KG1 (cell line): ENCODE data around the gene UGDH.

ENCODE experiments used
- DNase-seq: peaks from one replicate; lab custom pipeline; 2025; lab: John Stamatoyannopoulos, UW

UGDH gene

DNA sequence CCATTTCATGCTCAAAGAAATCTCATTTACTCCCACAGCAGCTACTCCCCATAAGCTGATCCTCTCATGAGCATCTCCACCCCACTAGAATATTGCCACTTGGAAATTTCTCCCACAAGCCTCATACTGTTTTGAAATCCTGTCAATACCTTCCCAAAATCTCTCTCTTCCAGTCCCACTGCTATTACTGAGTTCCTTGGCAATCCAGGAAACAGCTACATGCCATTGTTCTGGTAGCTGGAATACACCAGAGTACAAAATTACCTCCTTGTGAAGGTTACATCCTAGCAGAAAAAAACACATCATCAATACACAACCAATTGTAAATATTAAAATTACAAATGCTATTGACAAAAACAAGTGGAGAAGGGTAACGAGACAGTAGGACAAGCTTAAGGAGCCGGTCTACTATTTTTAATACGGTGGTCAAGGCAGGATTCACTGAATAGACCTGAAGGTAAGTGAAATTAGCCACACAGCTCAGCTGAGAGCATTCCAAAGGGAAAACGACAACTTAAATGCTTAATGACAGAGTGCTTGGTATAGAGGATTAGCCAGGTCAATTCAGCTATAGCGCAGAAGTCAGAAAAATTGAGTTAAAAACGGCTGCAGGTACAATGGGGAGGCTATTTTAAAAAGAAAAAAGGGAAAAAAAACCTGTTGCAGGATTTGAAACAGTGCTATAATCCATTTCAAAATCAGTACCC is 74.9 kb downstream of the UGDH start:
- no peak for DNase-seq

DNA sequence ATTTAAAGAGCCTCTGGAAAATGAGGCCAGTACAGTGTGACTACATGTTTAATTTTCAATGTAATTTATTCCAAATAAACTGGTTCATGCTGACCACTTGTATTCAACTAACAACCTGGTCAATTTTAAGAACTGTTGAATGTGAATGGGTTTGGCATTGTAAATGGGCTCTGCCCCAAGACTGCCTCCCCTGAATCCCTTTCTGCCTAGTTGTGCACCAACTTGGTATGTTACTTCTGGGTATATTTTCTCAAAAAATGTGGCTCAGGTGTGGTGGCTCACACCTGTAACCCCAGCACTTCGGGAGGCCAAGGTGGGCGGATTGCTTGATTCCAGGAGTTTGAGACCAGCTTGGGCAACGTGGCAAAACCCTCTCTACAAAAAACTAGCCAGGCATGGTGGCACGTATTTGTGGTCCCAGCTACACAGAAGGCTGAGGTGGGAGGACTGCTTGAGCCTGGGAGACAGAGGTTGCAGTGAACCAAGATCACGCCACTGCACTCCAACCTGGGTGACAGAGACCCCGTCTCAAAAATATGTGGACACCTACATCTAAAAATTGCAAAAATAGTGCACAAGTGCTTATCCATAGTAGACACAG is 75.7 kb downstream of the UGDH start:
- no peak for DNase-seq

DNA sequence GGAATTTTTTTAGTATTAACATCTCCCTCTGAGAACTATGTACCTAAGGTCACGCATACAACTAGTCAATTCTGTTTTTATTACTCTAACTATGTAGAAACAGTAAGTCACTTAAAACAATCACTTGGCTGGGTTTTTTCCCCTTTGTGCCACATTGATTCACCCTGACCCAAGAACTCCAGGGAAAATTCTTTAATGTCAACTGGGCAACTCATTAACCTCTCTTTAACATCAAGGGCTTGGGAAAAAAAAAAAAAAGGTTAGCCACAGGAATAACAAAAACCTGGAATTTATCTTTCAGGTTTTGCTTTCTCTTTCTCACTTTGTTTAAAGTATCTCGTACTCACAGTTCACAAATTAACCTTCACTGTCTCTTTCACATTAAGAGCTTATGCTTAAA is 76.6 kb downstream of the UGDH start:
- DNase-seq = no peak
